Transverse colon (tissue), 4 donors: Measurements from ENCODE around the gene SLC15A4. TPM values are rescaled to one million over a fixed set of nuclear protein-coding genes. Genes with fewer than 3 reads are reported as not detected.
"Not testable (repeated sequence)": the region's sequence is repeated elsewhere in the genome, so short reads cannot be mapped to it uniquely, and the experiment has no call there.

Experiments
- DNase-seq: peaks from one replicate; pipeline ENCODE4 v3.0.0-alpha.2; 2019
- H3K27ac ChIP-seq, 4 donors: fragments of 200-600 bp; sonication (generic); 2 replicates each; pipeline ENCODE4 v1.5.1; 2016 to 2018; ENCODE audit warnings: inconsistent platforms in 4 of 4
- H3K27me3 ChIP-seq: fragments of 200-600 bp; sonication (generic); 2 replicates; pipeline ENCODE4 v1.5.1; 2017; ENCODE audit warnings: inconsistent platforms
- H3K36me3 ChIP-seq, 4 donors: fragments of 200-600 bp; sonication (generic); 2 replicates each; pipeline ENCODE4 v1.5.1; 2017 to 2019; ENCODE audit warnings: inconsistent platforms in 4 of 4
- H3K4me1 ChIP-seq, 4 donors: fragments of 200-600 bp; sonication (generic); 2 replicates each; pipeline ENCODE4 v1.5.1; 2017 to 2020; ENCODE audit warnings: inconsistent platforms in 4 of 4
- H3K4me3 ChIP-seq, 4 donors: fragments of 200-600 bp; sonication (generic); 1 replicate in 1 of 4; 2 replicates in 3 of 4; pipeline versions ENCODE4 v1.5.1 to v1.6.1; 2017 to 2019; ENCODE audit warnings: inconsistent platforms in 4 of 4
- H3K9me3 ChIP-seq, 2 donors: fragments of 200-600 bp; sonication (generic); 2 replicates each; pipeline ENCODE4 v1.5.1; 2017 to 2019; ENCODE audit warnings: inconsistent platforms in 2 of 2
- EP300 ChIP-seq: sonication (generic); formaldehyde crosslinking; IDR thresholded peaks from one replicate; pipeline ENCODE4 v1.6.1; 2017; ENCODE audit warnings: antibody characterized with exemption, low read depth
- POLR2A ChIP-seq: fragments of 450-650 bp; IDR thresholded peaks from one replicate; pipeline ENCODE4 v1.6.1; 2016; ENCODE audit warnings: antibody characterized with exemption, mild to moderate bottlenecking, moderate library complexity
- POLR2AphosphoS5 ChIP-seq, 3 donors: sonication (generic); formaldehyde crosslinking; IDR thresholded peaks; one replicate each; pipeline ENCODE4 v1.6.1; 2016; ENCODE audit warnings: antibody characterized with exemption in 3 of 3
- WGBS, 2 donors: methylation state at CpG; one replicate each; pipeline ENCODE4 v1.1.5; 2018; ENCODE audit warnings: low coverage in 1 of 2; 5-methylcytosine and 5-hydroxymethylcytosine counted together
- in situ Hi-C, 4 donors: fragments of 200-750 bp; cut with MboI; loops; one replicate each; pipeline versions ENCODE4 v1.15.0 to v1.15.1; 2017; ENCODE audit warnings: low sequenced_read_pairs in 3 of 4, low pct_ligation_motif_present in 1 of 4, low pct_unique_long_range_greater_than_20kb in 1 of 4
- intact Hi-C: fragments of 100-400 bp; cut with DNase I; formaldehyde crosslinking; loops from one replicate; pipeline ENCODE4 v1.15.1; 2023; ENCODE audit warnings: low total_unique reads
- total RNA-seq, 4 donors: library from RNA; depleted of rRNA; stranded (reverse); fragments of >200 nt; gene quantifications; one replicate each; pipeline ENCODE4 v1.1.0, GENCODE V29; 2016
- TF ChIP-seq, protein P1 (sequence below), 5 experiments: fragments of 200-600 bp in 3 of 5; fragments of 450-650 bp in 2 of 5; sonication (generic) in 3 of 5; IDR thresholded peaks; 1 replicate in 2 of 5; 2 replicates in 3 of 5; pipeline ENCODE4 v1.5.1; 2016 to 2017; ENCODE audit warnings: antibody characterized with exemption in 5 of 5, inconsistent platforms in 3 of 5, mild to moderate bottlenecking in 2 of 5, moderate library complexity in 1 of 5

The SLC15A4 gene
- total RNA-seq, 4 donors from 2014 or later, result 13.1 to 41.2 (median 32.7) TPM

DNA sequence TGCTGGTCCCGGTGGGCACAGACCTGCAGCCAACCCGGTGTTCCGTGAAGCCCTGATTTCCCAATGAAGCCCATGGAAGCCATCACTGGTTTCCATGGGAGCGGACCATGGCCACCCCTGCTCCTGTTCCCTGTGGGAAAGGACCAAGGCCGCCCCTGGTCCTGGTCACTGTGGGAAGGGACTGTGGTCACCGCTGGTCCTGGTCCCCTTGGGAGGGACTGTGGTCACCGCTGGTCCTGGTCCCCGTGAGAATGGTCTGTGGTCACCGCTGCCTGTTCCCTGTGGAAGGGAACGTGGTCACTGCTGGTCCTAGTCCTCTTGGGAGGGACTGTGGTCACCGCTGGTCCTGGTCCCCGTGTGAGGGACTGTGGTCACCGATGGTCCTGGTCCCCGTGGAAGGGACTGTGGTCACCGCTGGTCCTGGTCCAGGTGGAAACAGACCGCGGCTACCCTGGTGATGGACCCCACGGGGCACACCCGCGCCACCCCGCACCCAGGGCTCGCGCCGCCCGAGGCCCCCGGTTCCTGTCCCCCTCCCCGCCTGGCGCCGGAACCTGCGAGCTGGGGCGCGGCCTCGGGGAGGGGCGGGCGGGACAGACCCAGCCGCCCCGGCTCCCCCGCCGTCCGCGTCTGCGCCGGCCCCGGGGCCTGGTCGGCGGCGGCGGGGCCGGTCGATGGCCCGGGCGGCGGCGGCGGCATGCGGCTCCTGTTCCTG lies 29.3 kb upstream of the SLC15A4 start, which contains the start of gene GLT1D1:
GLT1D1 (plus strand) TSS at position 594 of the 715 bp plus-strand sequence; CDS start at position 698, 104 bp downstream.
- H3K4me1 ChIP-seq, result peaks cover 0 to 4% (median 0%) of the 10 kb centered on the region in 4 donors
- no peak for DNase-seq
- H3K4me3 ChIP-seq, result peak within 1 kb of the TSS in 1 of 4 donors; percentile 36
- no peak within 1 kb of the TSS for H3K27ac ChIP-seq
- in situ Hi-C loops, result no loop called here
- TF ChIP-seq, protein P1, sequence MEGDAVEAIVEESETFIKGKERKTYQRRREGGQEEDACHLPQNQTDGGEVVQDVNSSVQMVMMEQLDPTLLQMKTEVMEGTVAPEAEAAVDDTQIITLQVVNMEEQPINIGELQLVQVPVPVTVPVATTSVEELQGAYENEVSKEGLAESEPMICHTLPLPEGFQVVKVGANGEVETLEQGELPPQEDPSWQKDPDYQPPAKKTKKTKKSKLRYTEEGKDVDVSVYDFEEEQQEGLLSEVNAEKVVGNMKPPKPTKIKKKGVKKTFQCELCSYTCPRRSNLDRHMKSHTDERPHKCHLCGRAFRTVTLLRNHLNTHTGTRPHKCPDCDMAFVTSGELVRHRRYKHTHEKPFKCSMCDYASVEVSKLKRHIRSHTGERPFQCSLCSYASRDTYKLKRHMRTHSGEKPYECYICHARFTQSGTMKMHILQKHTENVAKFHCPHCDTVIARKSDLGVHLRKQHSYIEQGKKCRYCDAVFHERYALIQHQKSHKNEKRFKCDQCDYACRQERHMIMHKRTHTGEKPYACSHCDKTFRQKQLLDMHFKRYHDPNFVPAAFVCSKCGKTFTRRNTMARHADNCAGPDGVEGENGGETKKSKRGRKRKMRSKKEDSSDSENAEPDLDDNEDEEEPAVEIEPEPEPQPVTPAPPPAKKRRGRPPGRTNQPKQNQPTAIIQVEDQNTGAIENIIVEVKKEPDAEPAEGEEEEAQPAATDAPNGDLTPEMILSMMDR (IDR thresholded peaks at IDR 0.05), result no peak
- no peak for TF ChIP-seq POLR2AphosphoS5 (IDR thresholded peaks at IDR 0.05)
- TF ChIP-seq POLR2A, result no peak
- no peak for TF ChIP-seq EP300
- intact Hi-C loops, result no loop called here
- H3K36me3 ChIP-seq, result no peaks in the 10 kb centered on the region
- 51% methylated on average over 28 of the region's 56 CpGs; no CpG with 5 or more reads in 1 of the 2 donors for WGBS, 2 donors
- H3K27me3 ChIP-seq, result peaks cover 35% of the 10 kb centered on the region
- H3K9me3 ChIP-seq, result no peaks in the 10 kb centered on the region

DNA sequence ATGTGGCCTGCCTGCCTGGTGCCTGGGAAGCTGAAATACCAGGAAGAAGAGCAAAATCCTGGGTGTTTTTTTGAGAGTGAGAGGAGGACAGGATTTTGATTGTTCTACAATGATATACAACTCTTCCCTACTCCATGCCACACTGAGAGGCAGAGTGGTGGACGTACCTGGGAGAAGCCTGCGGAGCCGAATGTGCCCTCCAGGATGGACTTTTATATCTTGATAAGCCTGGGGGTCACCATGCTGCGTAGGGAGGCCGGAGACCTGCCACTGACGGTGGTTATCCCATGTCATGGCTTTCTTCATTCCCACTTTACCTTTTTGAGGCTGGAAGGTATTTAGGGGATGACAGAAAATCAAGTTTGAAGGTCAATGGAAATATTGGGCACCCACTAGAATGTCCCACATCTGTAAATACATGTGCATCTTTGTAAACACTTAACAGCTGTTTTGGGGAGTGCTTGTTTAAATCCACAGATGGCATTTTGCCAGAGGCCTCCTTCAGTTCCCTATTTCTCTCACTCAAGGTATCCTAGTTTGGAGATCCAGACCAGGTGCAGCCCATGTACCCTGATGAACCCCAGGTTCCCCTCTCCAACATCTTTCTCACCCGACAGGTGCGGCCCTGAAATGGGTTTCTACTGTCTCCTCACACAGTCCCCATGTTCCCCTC lies 28.4 kb upstream of the SLC15A4 start:
- no peak overlapping the region for H3K27ac ChIP-seq
- no peaks in the 10 kb centered on the region for H3K9me3 ChIP-seq
- peaks cover 0 to 4% (median 0%) of the 10 kb centered on the region in 4 donors for H3K4me1 ChIP-seq
- intact Hi-C loops, result no loop called here
- in situ Hi-C loops, result no loop called here
- TF ChIP-seq, protein P1 (IDR thresholded peaks at IDR 0.05), result no peak
- TF ChIP-seq EP300 (no peak), POLR2AphosphoS5 (IDR thresholded peaks at IDR 0.05) (no peak), POLR2A (no peak)
- H3K4me3 ChIP-seq, result no peak overlapping the region
- no peaks in the 10 kb centered on the region for H3K36me3 ChIP-seq
- DNase-seq, result no peak
- WGBS, 2 donors, result 76 to 92% methylated on average over 2 to 8 of the region's 8 CpGs
- peaks cover 35% of the 10 kb centered on the region for H3K27me3 ChIP-seq

DNA sequence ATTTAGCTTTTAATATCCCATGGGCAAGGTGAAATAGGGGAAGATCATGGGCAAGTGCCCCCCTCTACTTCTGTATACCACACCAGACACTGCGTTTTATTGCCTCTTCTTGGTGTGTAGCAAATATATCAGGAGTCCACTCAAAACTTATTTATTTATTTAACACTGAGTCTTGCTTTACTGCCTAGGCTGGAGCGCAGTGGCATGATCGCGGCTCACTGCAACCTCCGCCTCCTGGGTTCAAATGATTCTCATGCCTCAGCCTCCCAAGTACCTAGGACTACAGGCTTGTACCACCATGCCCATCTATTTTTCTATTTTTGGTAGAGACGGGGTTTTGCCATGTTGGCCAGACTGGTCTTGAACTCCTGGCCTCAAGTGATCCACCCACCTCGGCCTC lies 27.7 kb upstream of the SLC15A4 start:
- H3K27me3 ChIP-seq, result peaks cover 35% of the 10 kb centered on the region
- DNase-seq, H3K27ac ChIP-seq, H3K4me3 ChIP-seq, H3K4me1 ChIP-seq, H3K36me3 ChIP-seq, intact Hi-C loops, in situ Hi-C loops, H3K9me3 ChIP-seq: not testable (repeated sequence)
- 71 to 85% methylated on average over 1 to 7 of the region's 7 CpGs for WGBS, 2 donors

DNA sequence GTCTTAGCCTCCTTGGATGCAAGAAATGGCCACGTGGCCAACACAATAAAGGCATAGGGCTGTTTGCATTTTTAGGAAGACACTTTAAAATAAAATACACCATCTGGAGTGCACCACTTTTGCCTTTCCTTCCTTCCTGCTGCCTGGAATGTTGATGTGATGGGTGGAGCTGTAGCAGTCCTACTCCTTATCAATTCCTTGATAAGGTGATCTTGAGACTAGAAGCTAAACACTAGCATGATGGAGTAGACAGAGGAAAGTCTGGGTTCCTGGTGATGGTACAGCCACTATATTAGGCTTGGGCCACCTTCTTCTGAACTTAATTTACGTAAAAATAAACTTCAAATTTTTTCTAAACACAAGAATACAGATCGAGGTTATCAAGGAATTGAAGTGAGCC lies 26.6 kb upstream of the SLC15A4 start:
- TF ChIP-seq POLR2A (no peak), POLR2AphosphoS5 (IDR thresholded peaks at IDR 0.05) (no peak), EP300 (no peak)
- TF ChIP-seq, protein P1 (IDR thresholded peaks at IDR 0.05), result no peak
- DNase-seq, result no peak
- no peaks in the 10 kb centered on the region for H3K36me3 ChIP-seq
- in situ Hi-C loops, result no loop called here
- H3K27ac ChIP-seq, result no peak overlapping the region
- WGBS, 2 donors, result 61 to 74% methylated on average over 3 of the region's 3 CpGs
- H3K4me1 ChIP-seq, result peaks cover 0 to 4% (median 0%) of the 10 kb centered on the region in 4 donors
- H3K4me3 ChIP-seq, result no peak overlapping the region
- peaks cover 35% of the 10 kb centered on the region for H3K27me3 ChIP-seq
- intact Hi-C loops, result no loop called here
- no peaks in the 10 kb centered on the region for H3K9me3 ChIP-seq

DNA sequence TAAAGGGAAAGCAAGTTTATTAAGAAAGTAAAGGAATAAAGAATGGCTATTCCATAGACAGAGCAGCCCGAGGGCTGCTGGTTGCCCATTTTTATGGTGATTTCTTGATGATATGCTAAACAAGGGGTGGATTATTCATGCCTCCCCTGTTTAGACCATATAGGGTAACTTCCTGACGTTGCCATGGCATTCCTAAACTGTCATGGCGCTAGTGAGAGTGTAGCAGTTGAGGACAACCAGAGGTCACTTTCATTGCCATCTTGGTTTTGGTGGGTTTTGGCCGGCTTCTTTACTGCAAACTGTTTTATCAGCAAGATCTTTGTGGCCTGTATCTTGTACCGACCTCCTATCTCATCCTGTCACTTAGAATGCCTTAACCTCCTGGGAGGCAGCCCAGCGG lies 26.0 kb upstream of the SLC15A4 start:
- H3K4me1 ChIP-seq, H3K27ac ChIP-seq, H3K9me3 ChIP-seq, H3K36me3 ChIP-seq, intact Hi-C loops, DNase-seq, H3K4me3 ChIP-seq, in situ Hi-C loops: not testable (repeated sequence)
- 47 to 60% methylated on average over 3 to 6 of the region's 6 CpGs for WGBS, 2 donors
- H3K27me3 ChIP-seq, result peaks cover 29% of the 10 kb centered on the region
